ENCODE measurements around the gene MAK. TPM values are rescaled to one million over a fixed set of nuclear protein-coding genes. Genes with fewer than 3 reads are reported as not detected.

Gene MAK
- total and polyA plus RNA-seq, 10 donors = 0.05 to 2.2 (median 0.78) TPM

DNA sequence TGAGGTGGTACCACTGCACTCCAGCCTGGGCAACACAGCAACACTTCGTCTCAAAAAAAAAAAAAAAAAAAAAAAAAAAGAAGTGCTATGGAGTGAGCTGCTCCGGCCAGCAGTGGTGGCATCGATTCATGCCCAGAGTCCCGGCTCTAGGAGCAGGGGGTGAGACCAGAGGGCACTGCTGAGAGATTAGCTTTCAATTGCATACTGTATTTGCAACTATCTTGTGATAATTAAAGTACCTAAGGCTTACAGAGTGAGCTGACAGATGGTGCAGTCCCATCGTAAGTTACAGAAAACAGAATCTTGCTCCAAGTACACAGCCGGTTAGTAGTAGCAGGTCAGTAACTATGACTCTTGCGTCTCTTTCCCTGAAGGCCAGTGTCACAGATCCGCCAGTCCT is 59.3 kb downstream of the MAK start:
- TF ChIP-seq, protein P1, sequence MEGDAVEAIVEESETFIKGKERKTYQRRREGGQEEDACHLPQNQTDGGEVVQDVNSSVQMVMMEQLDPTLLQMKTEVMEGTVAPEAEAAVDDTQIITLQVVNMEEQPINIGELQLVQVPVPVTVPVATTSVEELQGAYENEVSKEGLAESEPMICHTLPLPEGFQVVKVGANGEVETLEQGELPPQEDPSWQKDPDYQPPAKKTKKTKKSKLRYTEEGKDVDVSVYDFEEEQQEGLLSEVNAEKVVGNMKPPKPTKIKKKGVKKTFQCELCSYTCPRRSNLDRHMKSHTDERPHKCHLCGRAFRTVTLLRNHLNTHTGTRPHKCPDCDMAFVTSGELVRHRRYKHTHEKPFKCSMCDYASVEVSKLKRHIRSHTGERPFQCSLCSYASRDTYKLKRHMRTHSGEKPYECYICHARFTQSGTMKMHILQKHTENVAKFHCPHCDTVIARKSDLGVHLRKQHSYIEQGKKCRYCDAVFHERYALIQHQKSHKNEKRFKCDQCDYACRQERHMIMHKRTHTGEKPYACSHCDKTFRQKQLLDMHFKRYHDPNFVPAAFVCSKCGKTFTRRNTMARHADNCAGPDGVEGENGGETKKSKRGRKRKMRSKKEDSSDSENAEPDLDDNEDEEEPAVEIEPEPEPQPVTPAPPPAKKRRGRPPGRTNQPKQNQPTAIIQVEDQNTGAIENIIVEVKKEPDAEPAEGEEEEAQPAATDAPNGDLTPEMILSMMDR (IDR thresholded peaks at IDR 0.05 in 8 of 11, conservative IDR thresholded peaks at IDR 0.05 in 3 of 11) = no peak
- no peak for TF ChIP-seq POLR2A (IDR thresholded peaks at IDR 0.05)
- Histone ChIP-seq H3K36me3 (peaks cover 0 to 68% (median 6%) of the 10 kb centered on the region in 6 donors), H3K9me3 (no peaks in the 10 kb centered on the region), H3K4me1 (no peaks in the 10 kb centered on the region), H3K27ac (no peak overlapping the region), H3K4me3 (no peak overlapping the region), H3K27me3 (replicated peaks in 1 of 7) (no peaks in the 10 kb centered on the region)
- DNase-seq = no peak
- intact Hi-C loops (cut with DNase I; ENCODE audit: low total_unique reads) = no loop called here
- WGBS, 5 donors = 95 to 97% (median 95%) methylated on average over 8 of the region's 8 CpGs

DNA sequence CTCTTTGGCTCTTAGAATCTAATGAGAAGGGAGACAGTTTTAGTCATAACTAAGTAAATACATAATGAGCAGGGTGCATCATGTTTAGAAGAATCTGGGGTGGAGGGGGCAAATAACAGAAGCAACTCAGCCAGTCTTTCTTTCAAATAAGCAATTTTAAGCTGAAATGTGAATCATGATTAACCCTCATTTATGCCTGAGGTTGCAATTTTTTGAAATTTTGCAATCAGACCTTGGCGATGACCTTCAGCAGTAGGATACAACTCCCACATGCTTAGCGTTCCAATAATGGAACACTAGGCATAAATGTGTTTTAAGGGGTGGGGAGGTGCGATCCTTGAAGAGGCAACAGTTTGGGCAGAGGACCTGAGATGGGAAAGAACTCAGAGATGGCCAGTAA is 60.1 kb downstream of the MAK start:
- 96 to 98% (median 97%) methylated on average over 3 of the region's 3 CpGs for WGBS, 5 donors
- no peak for DNase-seq

DNA sequence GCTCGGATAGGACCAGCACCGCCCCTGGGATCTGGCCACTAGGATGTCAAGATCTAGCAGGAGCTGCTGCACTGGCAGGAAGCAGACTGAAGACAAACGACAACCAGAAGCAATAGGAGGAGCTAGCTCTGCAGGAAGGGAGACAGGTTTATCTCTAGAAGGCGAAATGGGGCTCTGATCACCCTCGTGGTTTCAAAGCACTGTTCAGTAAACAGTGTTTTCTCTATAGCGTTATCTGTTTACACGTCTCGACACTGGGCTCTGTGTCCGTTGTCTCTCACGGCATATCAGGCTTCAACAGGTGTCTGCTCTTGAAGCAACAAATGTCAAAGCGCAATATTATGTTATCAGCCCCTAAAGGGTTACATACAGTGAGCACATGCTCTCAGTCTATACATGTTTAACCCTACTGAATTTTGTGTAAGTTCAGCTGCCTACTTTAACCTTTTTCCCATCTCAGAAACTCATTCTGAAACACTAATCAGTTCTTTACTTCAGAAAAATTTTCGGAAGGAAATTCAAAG is 66.9 kb downstream of the MAK start:
- intact Hi-C loops (cut with DNase I; ENCODE audit: low total_unique reads) = no loop called here
- WGBS, 5 donors = 74 to 84% (median 81%) methylated on average over 12 of the region's 12 CpGs
- TF ChIP-seq POLR2AphosphoS5 (IDR thresholded peaks at IDR 0.05) (no peak), POLR2A (IDR thresholded peaks at IDR 0.05) (no peak)
- TF ChIP-seq, protein P1 (IDR thresholded peaks at IDR 0.05 in 8 of 11, conservative IDR thresholded peaks at IDR 0.05 in 3 of 11) = no peak
- DNase-seq = no peak
- H3K4me3 ChIP-seq = no peak overlapping the region
- peaks cover 0 to 63% (median 22%) of the 10 kb centered on the region in 6 donors for H3K36me3 ChIP-seq
- no peaks in the 10 kb centered on the region for H3K4me1 ChIP-seq
- H3K27ac ChIP-seq = no peak overlapping the region
- H3K27me3 ChIP-seq (replicated peaks in 1 of 7) = no peaks in the 10 kb centered on the region
- no peaks in the 10 kb centered on the region for H3K9me3 ChIP-seq

More for the DNA sequence above, 60.1 kb downstream of the MAK start:
- Histone ChIP-seq H3K4me3 (no peak overlapping the region), H3K36me3 (peaks cover 0 to 64% (median 6%) of the 10 kb centered on the region in 6 donors), H3K27me3 (replicated peaks in 1 of 7) (no peaks in the 10 kb centered on the region), H3K4me1 (no peaks in the 10 kb centered on the region), H3K27ac (no peak overlapping the region), H3K9me3 (no peaks in the 10 kb centered on the region)
- TF ChIP-seq POLR2A (IDR thresholded peaks at IDR 0.05) (no peak), POLR2AphosphoS5 (IDR thresholded peaks at IDR 0.05) (no peak)
- TF ChIP-seq, protein P1 (IDR thresholded peaks at IDR 0.05 in 8 of 11, conservative IDR thresholded peaks at IDR 0.05 in 3 of 11) = no peak
- intact Hi-C loops (cut with DNase I; ENCODE audit: low total_unique reads) = no loop called here

DNA sequence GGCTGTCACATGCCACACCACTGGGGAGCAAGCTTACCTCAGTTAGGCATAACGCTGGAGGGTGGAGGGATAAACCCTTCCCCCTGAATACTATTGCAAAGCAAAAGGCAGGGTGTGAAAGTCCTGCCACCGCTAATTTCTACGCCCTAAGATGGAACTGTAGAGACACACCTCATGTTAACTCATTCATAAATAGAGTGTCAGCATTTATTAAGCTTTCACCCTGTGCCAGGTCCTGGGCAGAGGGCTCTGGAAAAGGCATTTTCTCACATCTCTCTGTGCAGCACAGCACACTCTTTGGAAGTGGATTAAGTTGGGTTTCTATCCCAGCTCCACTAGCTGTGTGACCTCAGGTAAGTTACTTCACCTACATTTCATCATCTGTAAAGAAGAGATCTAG is 68.9 kb downstream of the MAK start:
- H3K4me1 ChIP-seq = no peaks in the 10 kb centered on the region
- no peak overlapping the region for H3K27ac ChIP-seq
- DNase-seq = no peak
- TF ChIP-seq POLR2A (IDR thresholded peaks at IDR 0.05) (no peak), POLR2AphosphoS5 (IDR thresholded peaks at IDR 0.05) (no peak)
- TF ChIP-seq, protein P1 (IDR thresholded peaks at IDR 0.05 in 8 of 11, conservative IDR thresholded peaks at IDR 0.05 in 3 of 11) = no peak
- no peaks in the 10 kb centered on the region for H3K27me3 ChIP-seq (replicated peaks in 1 of 7)
- 86 to 95% (median 93%) methylated on average over 3 of the region's 3 CpGs for WGBS, 5 donors
- intact Hi-C loops (cut with DNase I; ENCODE audit: low total_unique reads) = no loop called here
- H3K4me3 ChIP-seq = no peak overlapping the region
- peaks cover 0 to 49% (median 18%) of the 10 kb centered on the region in 6 donors for H3K36me3 ChIP-seq
- H3K9me3 ChIP-seq = no peaks in the 10 kb centered on the region
